ENCODE results near the gene RWDD2A. TPM values are rescaled to one million over a fixed set of nuclear protein-coding genes. Genes with fewer than 3 reads are reported as not detected.

RWDD2A gene
- total and polyA plus RNA-seq, 2 of the 8 experiments (the other 6 are each of a cell fraction or from before 2014, with no cell fraction given), result 2.1 to 3.6 TPM

- peaks cover 4% of the 10 kb centered on the region for H3K23me2 ChIP-seq (ENCODE audit: low read depth, low read length)
- POLR2A ChIA-PET (ENCODE audit: partially characterized antibody), result no interaction called here
- no peak overlapping the region for H3K4me3 ChIP-seq (ENCODE audit: extremely low read depth in 1 of 4, insufficient read depth in 2 of 4, low read depth in 3 of 4, low read length in 4 of 4)
- H2BK20ac ChIP-seq (ENCODE audit: low read length), result no peak overlapping the region
- CTCF ChIA-PET (ENCODE audit: partially characterized antibody), result interaction anchor here (1.0 to 1.5 kb wide), 3 partner anchors 25 to 324 kb away, joined by 3 read pairs; partner anchors contain the start of gene UBE3D
- H3K4ac ChIP-seq (replicated peaks; ENCODE audit: insufficient read length, low read depth, low read length), result no peak overlapping the region
- H4K8ac ChIP-seq (ENCODE audit: extremely low read depth, insufficient read depth, low read length), result no peak overlapping the region
- H4K5ac ChIP-seq (ENCODE audit: insufficient read length, low read depth, low read length), result no peak overlapping the region
- H3K79me2 ChIP-seq (ENCODE audit: control insufficient read depth in 1 of 2, insufficient read depth in 2 of 2, low read length in 2 of 2), result peaks cover 0 to 26% of the 10 kb centered on the region in 2 experiments; a peak in 2 of 4 replicates
- no peak overlapping the region for H3K27ac ChIP-seq (ENCODE audit: low read depth, low read length)
- H2BK5ac ChIP-seq (ENCODE audit: low read depth, low read length), result no peak overlapping the region
- no peaks in the 10 kb centered on the region for H3K27me3 ChIP-seq (replicated peaks in 1 of 4; ENCODE audit: control insufficient read depth in 3 of 4, extremely low read depth in 1 of 4, insufficient read depth in 3 of 4, low read length in 3 of 4)
- H3K36me3 ChIP-seq (ENCODE audit: control insufficient read depth in 2 of 4, insufficient read depth in 4 of 4, low read length in 3 of 4), result peaks cover 2 to 48% (median 18%) of the 10 kb centered on the region in 4 experiments; a peak in 5 of 8 replicates
- H3K79me1 ChIP-seq (ENCODE audit: low read depth, low read length), result peaks cover 4% of the 10 kb centered on the region; the same call in 1 of the 2 replicates
- H3K18ac ChIP-seq (ENCODE audit: extremely low read depth, low read length), result no peak overlapping the region
- no peak overlapping the region for H3K23ac ChIP-seq (ENCODE audit: insufficient read length)
- TF ChIP-seq CBX5 (IDR thresholded peaks at IDR 0.05; ENCODE audit: low read depth, low read length) (no peak), MAX (IDR thresholded peaks at IDR 0.05) (no peak), ATF2 (IDR thresholded peaks at IDR 0.05; ENCODE audit: low read length) (no peak), ASH2L (IDR thresholded peaks at IDR 0.05; ENCODE audit: low read length) (no peak)
- no peak overlapping the region for H2BK15ac ChIP-seq (ENCODE audit: low read length)
- FAIRE-seq (no peak), DNase-seq (ENCODE audit: low read depth in 1 of 2, low spot score in 2 of 2) (no peak)
- H2AFZ ChIP-seq (ENCODE audit: low read length), result no peak overlapping the region
- no peak overlapping the region for H3K56ac ChIP-seq (replicated peaks; ENCODE audit: insufficient read length, low read depth, low read length)
- no peaks in the 10 kb centered on the region for H3K4me1 ChIP-seq (replicated peaks in 1 of 4; ENCODE audit: control insufficient read depth in 3 of 4, insufficient read depth in 4 of 4, low read length in 3 of 4)
- H3K4me2 ChIP-seq (ENCODE audit: insufficient read depth in 1 of 2, low read depth in 2 of 2, low read length in 2 of 2), result no peak overlapping the region
- H3K14ac ChIP-seq (ENCODE audit: insufficient read length), result no peak overlapping the region
- no peaks in the 10 kb centered on the region for H3K9me3 ChIP-seq (ENCODE audit: insufficient read depth in 2 of 2, low read depth in 1 of 2, low read length in 1 of 2)
- no peak overlapping the region for H2BK12ac ChIP-seq (ENCODE audit: low read depth, low read length)
- no peak overlapping the region; a peak in 1 of 7 replicates for H3K9ac ChIP-seq (replicated peaks in 1 of 4; ENCODE audit: extremely low read depth in 1 of 4, low read depth in 3 of 4, low read length in 3 of 4)
- H4K20me1 ChIP-seq (replicated peaks in 1 of 2; ENCODE audit: control insufficient read depth in 1 of 2, insufficient read depth in 2 of 2, low read length in 2 of 2), result peaks cover 6 to 8% of the 10 kb centered on the region in 2 experiments
- no peak overlapping the region for H4K91ac ChIP-seq (replicated peaks; ENCODE audit: insufficient read length, low read length)
- no peak overlapping the region for H2AK5ac ChIP-seq (ENCODE audit: low read depth, low read length)
- no peak overlapping the region for H2BK120ac ChIP-seq (replicated peaks; ENCODE audit: low read depth, low read length)
- WGBS, 2 experiments (ENCODE audit: extremely low coverage in 1 of 2, insufficient coverage in 1 of 2, insufficient read length in 1 of 2, insufficient replicate concordance in 2 of 2, low coverage in 1 of 2, low lambda C conversion rate in 2 of 2, missing lambda C conversion rate in 1 of 2), result 93% methylated on average over 6 of the region's 6 CpGs; no CpG with 5 or more reads in 1 of the 2 experiments
These were observed 2.5 kb upstream of the RWDD2A start for GRCh38 chr6:83190626-83191025.

Measured in H1 (cell line).